Inflammatory macrophage (primary cell): ENCODE measurements around the gene REG4.
"Not testable (repeated sequence)": the region's sequence is repeated elsewhere in the genome, so short reads cannot be mapped to it uniquely, and the experiment has no call there.

Experiments used
- DNase-seq, 2 donors: peaks; one replicate each; pipeline ENCODE4 v3.0.0-alpha.2; 2020 to 2022
- total RNA-seq, 18 experiments: gene quantifications; one replicate each; lab custom pipeline; 2026; ENCODE audit warnings: mixed read lengths in 6 of 18, inconsistent platforms in 2 of 18; lab: John Stamatoyannopoulos, UW

The REG4 gene
- total RNA-seq = 0 to 0.11 (median 0) reads per million in 18 experiments

DNA sequence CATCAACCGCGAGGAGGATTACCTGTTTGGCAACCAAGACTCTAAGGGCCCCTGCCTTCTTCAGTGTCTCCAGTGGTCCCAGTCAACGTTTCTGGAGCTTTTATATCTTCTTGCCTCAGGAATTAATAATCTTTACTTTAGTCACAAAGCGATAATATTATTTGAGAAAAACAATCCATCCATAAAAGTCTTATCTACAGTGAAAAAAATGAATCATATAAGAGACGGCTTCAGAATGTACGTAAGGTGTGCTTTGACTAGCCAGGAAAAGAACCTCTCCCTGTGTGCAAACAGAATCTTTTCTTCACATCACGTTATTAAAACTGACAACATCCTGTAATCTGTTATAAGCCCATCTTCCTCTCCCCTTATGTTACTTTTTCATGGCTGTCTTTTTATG, at the start of gene REG4:
REG4 (minus strand) TSS at position 74 of the 400 bp plus-strand sequence. CDS start 2,691 bp downstream, outside the sequence.
- DNase-seq = no peak

- peak; percentile 50 to 55 for DNase-seq
Observed at GRCh38 chr1:119859647-119860046, 48.4 kb upstream of the REG4 start.

- peak; percentile 39 to 45 for DNase-seq
Observed at GRCh38 chr1:119858556-119859214, 47.4 kb upstream of the REG4 start.

DNA sequence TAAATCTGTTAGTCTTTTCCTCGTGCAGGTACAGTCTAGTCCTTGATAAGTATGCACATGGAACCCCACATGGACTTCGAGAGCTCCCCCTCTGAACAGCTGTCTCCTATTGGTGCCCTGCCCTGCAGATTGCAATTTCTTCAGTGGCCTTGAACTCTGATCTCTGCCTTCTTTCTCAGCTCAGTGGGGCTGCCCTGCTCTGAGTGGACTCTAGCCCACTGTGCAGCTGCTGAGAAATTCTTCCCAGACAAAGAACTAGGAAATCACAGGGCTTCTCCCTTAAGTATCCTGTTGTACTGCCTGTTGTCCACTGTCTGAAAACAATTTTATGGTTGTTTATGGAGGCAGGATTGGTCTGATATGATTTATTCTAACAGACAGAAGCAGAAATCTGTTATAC, 46.9 kb upstream of the REG4 start:
- DNase-seq = no peak

DNA sequence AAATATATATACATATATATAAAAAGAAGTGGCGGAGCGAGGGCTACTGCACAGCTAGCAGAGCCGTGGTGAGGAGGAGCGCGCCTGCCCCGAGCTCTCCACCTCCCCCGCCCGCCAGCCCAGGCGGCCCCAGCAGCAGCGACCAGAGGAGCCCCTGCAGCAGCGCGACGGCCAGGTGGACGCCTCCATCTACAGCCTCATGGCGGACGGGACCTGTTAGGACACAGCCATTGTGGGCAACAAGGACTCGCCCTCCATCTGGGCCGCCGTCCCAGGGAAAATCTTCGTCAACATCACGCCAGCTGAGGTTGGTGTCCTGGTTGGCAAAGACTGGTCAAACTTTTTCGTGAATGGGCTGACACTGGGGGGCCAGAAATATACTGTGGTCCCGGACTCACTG, 41.9 kb upstream of the REG4 start:
- DNase-seq = no peak

GRCh38 chr1:119844206-119844605, 32.9 kb upstream of the REG4 start:
- not testable (repeated sequence) for DNase-seq

DNA sequence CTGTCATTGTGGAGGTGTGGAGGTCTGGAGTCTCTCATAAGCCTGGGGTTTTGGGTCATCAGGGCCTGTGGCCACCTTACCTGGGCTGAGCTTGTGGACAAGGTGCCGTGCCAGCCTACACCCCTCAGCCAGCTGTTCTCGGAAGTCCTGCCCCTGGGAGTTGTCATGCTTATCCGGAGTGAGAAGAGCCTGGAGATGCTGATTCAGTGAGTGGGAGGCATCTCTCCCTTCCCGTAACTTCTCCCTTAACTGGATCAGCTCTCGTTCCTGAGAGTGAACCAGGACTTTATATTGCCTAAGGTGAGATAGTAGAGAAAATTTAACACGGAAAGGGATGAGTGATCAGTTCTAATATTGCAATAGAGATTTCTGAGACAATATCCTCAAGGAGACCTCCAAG, 30.0 kb upstream of the REG4 start:
- DNase-seq = no peak

DNA sequence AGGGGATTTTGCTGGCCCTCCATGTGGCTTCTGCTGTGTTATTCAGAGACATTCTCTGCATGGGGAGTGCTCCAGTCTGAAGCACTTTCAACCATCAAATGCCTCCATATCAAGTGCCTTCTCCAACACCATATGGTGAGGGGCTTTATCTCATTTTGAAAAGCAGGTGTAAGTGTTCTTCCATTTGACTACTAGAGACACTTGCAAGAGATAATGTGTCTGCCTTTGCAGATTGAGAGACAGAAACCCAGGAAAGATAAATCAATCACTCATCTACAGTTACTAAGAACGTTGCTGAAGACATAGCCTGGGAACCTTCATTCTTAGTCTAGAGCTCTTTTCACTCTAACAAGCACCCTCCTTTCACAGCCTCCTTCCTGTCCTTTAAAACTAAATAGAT, 29.5 kb upstream of the REG4 start:
- DNase-seq = no peak

- peak; percentile 22 to 44 for DNase-seq
Observed at GRCh38 chr1:119838236-119838635, 27.0 kb upstream of the REG4 start.

DNA sequence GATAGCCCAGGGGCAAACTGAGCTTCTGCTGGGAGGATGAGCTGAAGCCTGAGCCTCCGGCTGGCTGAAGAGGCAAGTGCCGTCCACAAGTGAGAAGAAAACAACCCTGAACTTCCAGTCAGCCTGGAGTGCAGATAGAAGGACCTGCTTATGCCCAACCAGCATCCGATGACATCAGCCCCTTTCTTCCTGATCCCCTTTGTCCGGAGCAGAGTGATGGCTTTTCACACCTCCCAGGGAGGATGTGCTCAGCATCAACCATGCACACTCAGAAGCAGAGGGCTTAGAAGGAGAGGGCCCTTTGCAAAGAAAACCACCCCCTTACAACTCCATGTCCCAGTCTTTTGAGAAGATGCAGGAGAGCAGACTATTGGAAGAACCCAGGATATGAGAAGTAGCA, 23.7 kb upstream of the REG4 start:
- no peak for DNase-seq

- DNase-seq = no peak
Observed at GRCh38 chr1:119831027-119831426, 19.8 kb upstream of the REG4 start.

DNA sequence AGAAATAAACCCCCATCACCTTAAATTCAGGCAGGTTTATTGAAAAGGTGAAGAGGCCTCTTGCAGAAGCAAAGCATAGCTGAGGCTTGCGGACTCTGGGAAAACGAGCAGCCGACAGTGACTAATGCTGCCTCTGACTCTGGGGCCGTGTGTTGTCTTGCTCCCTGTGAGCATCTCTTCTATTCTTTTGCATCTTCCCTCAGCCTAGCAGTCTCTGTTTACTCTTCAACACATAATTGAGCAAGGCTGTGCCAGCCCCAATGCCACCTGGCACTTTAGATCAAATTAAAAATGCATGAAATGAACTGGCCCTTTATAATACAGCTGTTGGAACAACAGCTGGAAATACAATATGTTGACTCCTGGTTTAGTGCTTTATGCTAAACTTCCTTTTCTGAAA, 18.4 kb upstream of the REG4 start:
- no peak for DNase-seq

- DNase-seq = not testable (repeated sequence)
Observed at GRCh38 chr1:119829006-119829405, 17.7 kb upstream of the REG4 start.

DNA sequence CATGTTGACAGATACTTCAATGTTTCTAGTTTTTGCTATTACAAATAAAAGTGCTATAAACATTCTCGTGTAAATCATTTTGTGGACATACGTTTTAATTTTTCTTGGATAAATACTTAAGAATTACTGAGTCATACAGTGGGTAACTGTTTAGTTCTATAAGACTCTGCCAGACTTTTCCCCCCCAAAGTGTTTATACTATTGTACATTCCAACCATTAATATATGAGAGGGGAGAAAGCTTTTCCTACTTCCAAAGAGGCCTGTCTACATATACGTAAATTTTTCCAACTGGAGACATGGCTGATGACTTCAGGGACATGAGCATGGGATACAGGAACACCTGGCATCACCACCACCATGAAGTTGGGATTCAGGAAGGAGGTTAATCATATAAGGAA, 17.0 kb upstream of the REG4 start:
- no peak for DNase-seq

GRCh38 chr1:119827010-119827409, 15.8 kb upstream of the REG4 start:
- no peak for DNase-seq

DNA sequence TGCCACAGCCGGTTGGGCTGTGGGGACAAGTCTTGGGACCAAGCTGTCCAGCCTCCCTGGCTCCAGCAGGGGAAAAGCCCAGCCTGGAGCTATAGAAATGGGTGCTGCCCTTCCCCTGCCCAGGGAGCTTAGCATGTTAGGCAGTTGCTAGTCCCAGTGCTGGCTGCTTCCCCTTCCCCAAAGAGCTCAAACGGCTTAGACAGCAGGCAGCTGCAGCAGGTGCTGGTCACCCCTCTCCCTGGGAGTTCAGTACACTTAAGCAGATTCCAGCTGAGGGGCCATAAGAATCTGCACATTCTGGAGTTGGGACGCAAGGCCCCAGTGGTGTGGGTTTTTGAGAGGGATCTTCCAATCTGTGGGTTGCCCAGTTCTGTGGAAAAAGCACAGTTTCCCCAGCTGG, 11.1 kb upstream of the REG4 start:
- DNase-seq = no peak

DNA sequence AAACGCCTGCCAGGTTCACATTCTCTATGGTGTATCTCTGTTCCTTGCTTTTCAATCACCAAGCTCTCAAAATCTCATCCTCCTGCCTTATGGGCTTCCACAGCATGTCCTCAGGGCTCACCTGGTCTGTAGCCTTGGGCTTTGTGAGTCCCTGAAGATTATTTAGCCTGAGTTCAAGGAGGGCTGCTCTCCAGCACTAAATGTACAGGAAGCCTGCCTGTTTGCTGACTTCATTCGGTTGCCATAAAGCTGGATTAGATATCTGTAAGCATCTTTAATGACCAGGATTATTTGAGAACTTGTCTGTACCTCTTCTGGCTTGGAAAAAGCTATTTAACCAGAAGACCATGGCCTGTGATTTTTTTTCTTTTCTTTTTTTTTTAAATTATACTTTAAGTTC, 6.9 kb upstream of the REG4 start:
- DNase-seq = no peak

GRCh38 chr1:119816407-119816806, 5.1 kb upstream of the REG4 start:
- no peak for DNase-seq

- no peak for DNase-seq
Observed at GRCh38 chr1:119815928-119816327, 4.7 kb upstream of the REG4 start.

- DNase-seq = no peak
Observed at GRCh38 chr1:119815361-119815760, 4.1 kb upstream of the REG4 start.

- no peak for DNase-seq
Observed at GRCh38 chr1:119814288-119814687, 3.0 kb upstream of the REG4 start.

- DNase-seq = no peak
Observed at GRCh38 chr1:119811985-119812557, 811 bp upstream of the REG4 start.

DNA sequence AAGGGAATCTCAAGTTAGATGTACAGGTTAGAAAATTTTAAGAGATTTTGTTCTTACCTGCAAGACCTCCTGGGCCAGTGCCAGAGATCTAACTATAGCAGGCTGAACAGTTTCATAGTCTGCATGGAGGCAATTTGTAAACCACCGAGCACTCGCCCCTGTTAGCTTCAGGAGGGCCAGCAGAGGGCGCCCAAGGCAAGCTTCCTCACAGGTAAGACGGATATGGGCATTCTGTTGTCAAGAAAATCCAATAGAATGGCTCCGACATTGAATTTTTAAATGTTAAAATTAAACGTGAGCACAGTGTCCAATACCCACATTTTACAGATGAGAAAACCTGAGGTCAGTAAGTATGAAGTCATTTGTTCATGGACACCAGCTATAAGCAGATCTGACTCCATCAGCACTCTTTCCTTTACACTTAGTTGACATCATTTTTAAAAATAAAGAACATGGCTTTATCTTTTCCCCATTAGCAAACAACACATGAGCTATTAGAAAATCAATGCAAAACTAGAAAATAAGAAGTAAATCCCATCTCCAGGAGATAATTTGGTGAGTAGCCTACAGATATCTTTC, 2.2 kb downstream of the REG4 start:
- peak; percentile 60 to 70 for DNase-seq

DNA sequence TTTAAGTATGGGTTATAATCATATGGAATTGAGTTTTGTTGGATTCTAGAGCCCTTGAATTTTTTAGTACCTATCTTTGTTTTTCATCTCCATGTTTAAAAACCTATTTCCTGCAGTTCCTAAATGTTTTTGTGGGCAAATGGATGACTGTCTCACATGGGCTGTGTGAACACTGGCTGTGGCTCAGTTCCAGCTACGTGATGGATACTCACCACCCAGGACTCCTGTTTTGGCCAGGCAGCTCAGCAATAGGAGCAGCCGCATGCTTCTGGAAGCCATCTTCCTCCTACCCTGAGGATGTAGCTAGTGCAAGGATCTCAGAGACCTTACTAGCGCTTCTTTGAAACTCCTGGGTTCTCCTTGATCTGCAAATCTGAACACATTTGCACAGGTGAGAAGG, 2.8 kb downstream of the REG4 start:
- DNase-seq = no peak
